ENCODE data around the gene FARP1. TPM values are rescaled to one million over a fixed set of nuclear protein-coding genes. Genes with fewer than 3 reads are reported as not detected.

FARP1 gene
- total and polyA plus RNA-seq, 2 of the 8 experiments (the other 6 are each of a cell fraction or from before 2014, with no cell fraction given) = 24.7 to 104 TPM

DNA sequence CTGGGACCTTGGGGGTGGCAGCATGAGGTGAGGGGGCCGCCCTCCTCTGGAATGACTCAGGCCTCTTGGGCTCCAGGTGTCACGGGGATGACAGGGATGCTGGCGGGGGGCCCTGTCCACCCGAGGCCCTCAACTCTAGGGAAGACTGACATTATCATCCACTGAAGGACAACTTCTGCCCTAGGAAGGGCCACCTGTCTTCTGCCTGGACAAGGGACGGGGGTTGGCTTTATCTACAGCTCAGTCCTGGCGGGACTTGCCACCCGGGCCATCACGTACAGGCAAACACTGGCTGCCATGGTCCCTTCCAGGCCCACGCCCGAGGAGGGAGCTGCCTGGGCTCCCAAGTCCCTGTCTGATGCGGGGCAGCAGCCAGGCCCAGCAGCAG, 303.3 kb downstream of the FARP1 start:
- H3K4me2 ChIP-seq (ENCODE audit: insufficient read depth in 1 of 2, low read depth in 2 of 2, low read length in 2 of 2) = no peak overlapping the region
- no peak overlapping the region for H4K8ac ChIP-seq (ENCODE audit: extremely low read depth, insufficient read depth, low read length)
- peaks cover 8 to 12% of the 10 kb centered on the region in 2 experiments for H4K20me1 ChIP-seq (replicated peaks in 1 of 2; ENCODE audit: control insufficient read depth in 1 of 2, insufficient read depth in 2 of 2, low read length in 2 of 2)
- H2BK5ac ChIP-seq (ENCODE audit: low read depth, low read length) = no peak overlapping the region
- H3K18ac ChIP-seq (ENCODE audit: extremely low read depth, low read length) = no peak overlapping the region
- H2AFZ ChIP-seq (ENCODE audit: low read length) = no peak overlapping the region
- H3K79me2 ChIP-seq (ENCODE audit: control insufficient read depth in 1 of 2, insufficient read depth in 2 of 2, low read length in 2 of 2) = no peaks in the 10 kb centered on the region
- no peak overlapping the region for H2BK15ac ChIP-seq (ENCODE audit: low read length)
- no peak overlapping the region; the same call in 1 of the 2 replicates for H3K27ac ChIP-seq (ENCODE audit: low read depth, low read length)
- H3K4ac ChIP-seq (replicated peaks; ENCODE audit: insufficient read length, low read depth, low read length) = no peak overlapping the region
- no peaks in the 10 kb centered on the region for H3K23me2 ChIP-seq (ENCODE audit: low read depth, low read length)
- H2BK120ac ChIP-seq (replicated peaks; ENCODE audit: low read depth, low read length) = no peak overlapping the region
- 87% methylated on average over 11 of the region's 11 CpGs; no CpG with 5 or more reads in 1 of the 2 experiments for WGBS, 2 experiments (ENCODE audit: extremely low coverage in 1 of 2, insufficient coverage in 1 of 2, insufficient read length in 1 of 2, insufficient replicate concordance in 2 of 2, low coverage in 1 of 2, low lambda C conversion rate in 2 of 2, missing lambda C conversion rate in 1 of 2)
- DNase-seq (ENCODE audit: low read depth in 1 of 2, low spot score in 2 of 2) (no peak), FAIRE-seq (no peak)
- H2BK20ac ChIP-seq (ENCODE audit: low read length) = no peak overlapping the region
- no peak overlapping the region for H4K5ac ChIP-seq (ENCODE audit: insufficient read length, low read depth, low read length)
- no peaks in the 10 kb centered on the region for H3K9me3 ChIP-seq (ENCODE audit: insufficient read depth in 2 of 2, low read depth in 1 of 2, low read length in 1 of 2)
- ChIA-PET POLR2A (ENCODE audit: partially characterized antibody) (interaction anchor here (0.9 to 2.9 kb wide), 2 partner anchors 36 to 130 kb away, joined by 3 to 11 read pairs; partner anchors contain the start of gene STK24), CTCF (ENCODE audit: partially characterized antibody) (interaction anchor here (0.5 to 6.7 kb wide), 37 partner anchors 11 to 588 kb away, joined by 3 to 115 read pairs (median 5); no protein-coding TSS in a partner anchor)
- no peak overlapping the region for H4K91ac ChIP-seq (replicated peaks; ENCODE audit: insufficient read length, low read length)
- H3K56ac ChIP-seq (replicated peaks; ENCODE audit: insufficient read length, low read depth, low read length) = no peak overlapping the region
- H3K4me1 ChIP-seq (replicated peaks in 1 of 4; ENCODE audit: control insufficient read depth in 3 of 4, insufficient read depth in 4 of 4, low read length in 3 of 4) = peaks cover 5 to 21% (median 10%) of the 10 kb centered on the region in 4 experiments
- H3K27me3 ChIP-seq (replicated peaks in 1 of 4; ENCODE audit: control insufficient read depth in 3 of 4, extremely low read depth in 1 of 4, insufficient read depth in 3 of 4, low read length in 3 of 4) = no peaks in the 10 kb centered on the region
- H3K79me1 ChIP-seq (ENCODE audit: low read depth, low read length) = no peaks in the 10 kb centered on the region; the same call in 1 of the 2 replicates
- no peak overlapping the region for H3K14ac ChIP-seq (ENCODE audit: insufficient read length)
- H3K36me3 ChIP-seq (ENCODE audit: control insufficient read depth in 2 of 4, insufficient read depth in 4 of 4, low read length in 3 of 4) = peaks cover 4 to 30% (median 5%) of the 10 kb centered on the region in 4 experiments; a peak in 6 of 8 replicates
- no peak overlapping the region for H3K4me3 ChIP-seq (ENCODE audit: extremely low read depth in 1 of 4, insufficient read depth in 2 of 4, low read depth in 3 of 4, low read length in 4 of 4)
- H2BK12ac ChIP-seq (ENCODE audit: low read depth, low read length) = no peak overlapping the region
- H2AK5ac ChIP-seq (ENCODE audit: low read depth, low read length) = no peak overlapping the region
- H3K23ac ChIP-seq (ENCODE audit: insufficient read length) = no peak overlapping the region
- no peak overlapping the region for H3K9ac ChIP-seq (replicated peaks in 1 of 4; ENCODE audit: extremely low read depth in 1 of 4, low read depth in 3 of 4, low read length in 3 of 4)
- no peak for TF ChIP-seq SIX5 (IDR thresholded peaks at IDR 0.05; ENCODE audit: low read depth, low read length)

Measured in H1 (cell line).